Measurements from ENCODE around the gene STOX2.

- TF ChIP-seq BCL11A (IDR thresholded peaks at IDR 0.05; ENCODE audit: low read depth, low read length): no peak
- TF ChIP-seq SUPT20H (IDR thresholded peaks at IDR 0.05; ENCODE audit: borderline replicate concordance, control insufficient read depth, low read depth, low read length): no peak
- no peak for TF ChIP-seq MAX (IDR thresholded peaks at IDR 0.05; ENCODE audit: low read depth, low read length)
- no peak for TF ChIP-seq HDGF (IDR thresholded peaks at IDR 0.05)
- TF ChIP-seq, protein P1, sequence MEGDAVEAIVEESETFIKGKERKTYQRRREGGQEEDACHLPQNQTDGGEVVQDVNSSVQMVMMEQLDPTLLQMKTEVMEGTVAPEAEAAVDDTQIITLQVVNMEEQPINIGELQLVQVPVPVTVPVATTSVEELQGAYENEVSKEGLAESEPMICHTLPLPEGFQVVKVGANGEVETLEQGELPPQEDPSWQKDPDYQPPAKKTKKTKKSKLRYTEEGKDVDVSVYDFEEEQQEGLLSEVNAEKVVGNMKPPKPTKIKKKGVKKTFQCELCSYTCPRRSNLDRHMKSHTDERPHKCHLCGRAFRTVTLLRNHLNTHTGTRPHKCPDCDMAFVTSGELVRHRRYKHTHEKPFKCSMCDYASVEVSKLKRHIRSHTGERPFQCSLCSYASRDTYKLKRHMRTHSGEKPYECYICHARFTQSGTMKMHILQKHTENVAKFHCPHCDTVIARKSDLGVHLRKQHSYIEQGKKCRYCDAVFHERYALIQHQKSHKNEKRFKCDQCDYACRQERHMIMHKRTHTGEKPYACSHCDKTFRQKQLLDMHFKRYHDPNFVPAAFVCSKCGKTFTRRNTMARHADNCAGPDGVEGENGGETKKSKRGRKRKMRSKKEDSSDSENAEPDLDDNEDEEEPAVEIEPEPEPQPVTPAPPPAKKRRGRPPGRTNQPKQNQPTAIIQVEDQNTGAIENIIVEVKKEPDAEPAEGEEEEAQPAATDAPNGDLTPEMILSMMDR (IDR thresholded peaks at IDR 0.05 in 2 of 3, conservative IDR thresholded peaks at IDR 0.05 in 1 of 3; ENCODE audit: control insufficient read depth in 2 of 3, extremely low read depth in 1 of 3, insufficient read depth in 1 of 3, low read depth in 3 of 3, low read length in 3 of 3): no peak
- TF ChIP-seq RCOR1 (conservative IDR thresholded peaks at IDR 0.05; ENCODE audit: low read depth, low read length): no peak
- TF ChIP-seq FOS (IDR thresholded peaks at IDR 0.05; ENCODE audit: borderline replicate concordance, extremely low read depth, insufficient read length): no peak
- no peak for TF ChIP-seq RAD21 (IDR thresholded peaks at IDR 0.05; ENCODE audit: insufficient read depth, low read depth, low read length)
- no peak for TF ChIP-seq POLR2A (IDR thresholded peaks at IDR 0.05; ENCODE audit: low read depth, low read length)
- TF ChIP-seq FOXK2 (IDR thresholded peaks at IDR 0.05): no peak
- TF ChIP-seq EZH2 (IDR thresholded peaks at IDR 0.05; ENCODE audit: borderline replicate concordance, control insufficient read depth, low read depth, low read length): no peak
- no peak for TF ChIP-seq JUNB (IDR thresholded peaks at IDR 0.05)
- no peak for TF ChIP-seq JUND (IDR thresholded peaks at IDR 0.05; ENCODE audit: low read depth, low read length)
Measured at GRCh38 chr4:183889190-183889589, 15.9 kb upstream of the STOX2 start.

Data from GM12878 (cell line).